ENCODE data around the gene MUTYH.
"Not testable (repeated sequence)": the region's sequence is repeated elsewhere in the genome, so short reads cannot be mapped to it uniquely, and the experiment has no call there.

Gene MUTYH

GRCh38 chr1:45339789-45340558 lies at the start of gene MUTYH, which contains the start of gene TOE1:
Gene MUTYH, minus strand, starts transcription at chr1:45340440. Its CDS starts 5,935 bp downstream, at chr1:45334505.
Gene TOE1, plus strand, starts transcription at chr1:45340170. Its CDS starts 83 bp downstream, at chr1:45340253.
- DNase-seq, result peak; percentile 99

- DNase-seq, result no peak
These were observed 46.0 kb upstream of the MUTYH start for GRCh38 chr1:45386219-45386618.

- no peak for DNase-seq
These were observed 45.1 kb upstream of the MUTYH start for GRCh38 chr1:45385302-45385701.

- not testable (repeated sequence) for DNase-seq
These were observed 44.0 kb upstream of the MUTYH start for GRCh38 chr1:45384213-45384612.

- no peak for DNase-seq
These were observed 43.0 kb upstream of the MUTYH start for GRCh38 chr1:45383191-45383590.

- DNase-seq, result no peak
These were observed 41.0 kb upstream of the MUTYH start for GRCh38 chr1:45381243-45381642.

- no peak for DNase-seq
These were observed 40.5 kb upstream of the MUTYH start for GRCh38 chr1:45380730-45381129.

- DNase-seq, result no peak
These were observed 39.9 kb upstream of the MUTYH start for GRCh38 chr1:45380125-45380524.

- DNase-seq, result no peak
These were observed 39.3 kb upstream of the MUTYH start for GRCh38 chr1:45379524-45379923.

GRCh38 chr1:45378184-45378583 lies 37.9 kb upstream of the MUTYH start:
- no peak for DNase-seq

GRCh38 chr1:45375104-45376090 lies 35.2 kb upstream of the MUTYH start:
- DNase-seq, result no peak

- DNase-seq, result no peak
These were observed 33.3 kb upstream of the MUTYH start for GRCh38 chr1:45373573-45373972.

GRCh38 chr1:45370575-45370974 lies 30.3 kb upstream of the MUTYH start:
- DNase-seq, result no peak

GRCh38 chr1:45365051-45365450 lies 24.8 kb upstream of the MUTYH start:
- DNase-seq, result no peak

GRCh38 chr1:45364294-45364693 lies 24.1 kb upstream of the MUTYH start:
- DNase-seq, result no peak

- not testable (repeated sequence) for DNase-seq
These were observed 20.7 kb upstream of the MUTYH start for GRCh38 chr1:45360981-45361380.

GRCh38 chr1:45359882-45360513 lies 19.8 kb upstream of the MUTYH start:
- peak; percentile 62 for DNase-seq

GRCh38 chr1:45356186-45356585 lies 15.9 kb upstream of the MUTYH start:
- DNase-seq, result no peak

- no peak for DNase-seq
These were observed 15.4 kb upstream of the MUTYH start for GRCh38 chr1:45355683-45356082.

- DNase-seq, result no peak
These were observed 14.6 kb upstream of the MUTYH start for GRCh38 chr1:45354838-45355237.

GRCh38 chr1:45353685-45354084 lies 13.4 kb upstream of the MUTYH start:
- DNase-seq, result no peak

- no peak for DNase-seq
These were observed 11.3 kb upstream of the MUTYH start for GRCh38 chr1:45351508-45351907.

Measured in activated CD4-positive, alpha-beta T cell treated with anti-CD3 and anti-CD28 coated beads, Interleukin-10, Interleukin-2, amounts not matched to agents 100 ng/mL and 50 ng/mL, durations not matched to agents 16 hours and 8 hours (primary cell).